GM23338 (cell line): ENCODE measurements around the gene PAQR4. TPM values are rescaled to one million over a fixed set of nuclear protein-coding genes. Genes with fewer than 3 reads are reported as not detected.

Experiments
- ETS1 ChIP-seq: IDR thresholded peaks from 2 replicates; pipeline ENCODE4 v1.6.1; 2016; ENCODE audit warnings: antibody characterized with exemption
- EZH2 ChIP-seq: fragments of 200-600 bp; sonication (generic); IDR thresholded peaks from one replicate; pipeline ENCODE4 v1.8.0; 2017; ENCODE audit warnings: antibody characterized with exemption, mild to moderate bottlenecking, low read depth; ENCODE audit not compliant: unreplicated experiment
- NANOG ChIP-seq: IDR thresholded peaks from 2 replicates; pipeline ENCODE4 v1.6.1; 2016; ENCODE audit warnings: antibody characterized with exemption, borderline replicate concordance
- REST ChIP-seq: IDR thresholded peaks from one replicate; pipeline ENCODE4 v1.6.1; 2018; ENCODE audit warnings: antibody characterized with exemption; ENCODE audit not compliant: unreplicated experiment
- STAT1 ChIP-seq: IDR thresholded peaks from one replicate; pipeline ENCODE4 v1.6.1; 2016; ENCODE audit warnings: antibody characterized with exemption; ENCODE audit not compliant: unreplicated experiment
- ZNF331 ChIP-seq: fragments of 250-450 bp; sonication (Bioruptor Pico); IDR thresholded peaks from 2 replicates; pipeline ENCODE4 v1.5.0; 2020; ENCODE audit warnings: low read depth, mild to moderate bottlenecking, moderate library complexity
- ZNF462 ChIP-seq: fragments of 250-450 bp; sonication (Bioruptor Pico); IDR thresholded peaks from 2 replicates; pipeline ENCODE4 v1.5.0; 2020; ENCODE audit warnings: mild to moderate bottlenecking, moderate library complexity
- polyA plus RNA-seq: library from polyadenylated mRNA; unstranded; fragments of >200 nt; fragmentation: Nextera tagmentation; extraction: Ambion mirVana; gene quantifications from 2 replicates; pipeline ENCODE4 v1.2.1, GENCODE V29; 2016
- total RNA-seq: library from RNA; depleted of rRNA; stranded (reverse); fragments of >200 nt; shearing (Covaris generic); gene quantifications from 2 replicates; pipeline ENCODE4 v1.2.3, GENCODE V29; 2014

Gene PAQR4
- total and polyA plus RNA-seq, 2 experiments from 2014 or later, result 7.0 to 29.3 TPM

GRCh38 chr16:2926650-2926999 lies 42.5 kb upstream of the PAQR4 start (continued):
- TF ChIP-seq ZNF462 (CRISPR knock-in tag) (no peak), REST (no peak), ZNF331 (CRISPR knock-in tag) (no peak), STAT1 (no peak), NANOG (no peak), ETS1 (no peak), EZH2 (no peak)
